Measurements from ENCODE around the gene ZBTB16.
A peak's percentile ranks its signal among the peaks of the same experiment; 100 is the strongest.

Gene ZBTB16

DNA sequence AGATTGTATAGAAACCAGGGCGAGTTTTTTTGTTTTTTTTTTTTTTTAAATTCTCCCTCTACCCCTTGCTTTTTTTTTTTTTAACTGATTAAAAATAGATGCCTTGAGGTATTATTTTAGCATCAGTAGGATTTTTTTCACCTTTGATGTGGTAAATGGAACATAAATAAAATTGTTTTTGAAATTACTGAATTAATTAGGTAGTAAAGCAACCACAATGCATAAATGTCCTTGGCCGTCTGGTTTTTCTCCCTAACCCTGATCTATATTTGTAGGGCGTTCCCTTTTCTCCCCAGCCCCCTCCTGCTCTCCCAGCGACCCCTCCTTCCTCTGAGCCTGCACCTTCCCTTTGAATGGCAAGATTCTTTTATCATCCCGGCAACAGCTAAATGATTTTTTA is 107.8 kb downstream of the ZBTB16 start:
- DNase-seq (ENCODE audit: low spot score), result no peak

DNA sequence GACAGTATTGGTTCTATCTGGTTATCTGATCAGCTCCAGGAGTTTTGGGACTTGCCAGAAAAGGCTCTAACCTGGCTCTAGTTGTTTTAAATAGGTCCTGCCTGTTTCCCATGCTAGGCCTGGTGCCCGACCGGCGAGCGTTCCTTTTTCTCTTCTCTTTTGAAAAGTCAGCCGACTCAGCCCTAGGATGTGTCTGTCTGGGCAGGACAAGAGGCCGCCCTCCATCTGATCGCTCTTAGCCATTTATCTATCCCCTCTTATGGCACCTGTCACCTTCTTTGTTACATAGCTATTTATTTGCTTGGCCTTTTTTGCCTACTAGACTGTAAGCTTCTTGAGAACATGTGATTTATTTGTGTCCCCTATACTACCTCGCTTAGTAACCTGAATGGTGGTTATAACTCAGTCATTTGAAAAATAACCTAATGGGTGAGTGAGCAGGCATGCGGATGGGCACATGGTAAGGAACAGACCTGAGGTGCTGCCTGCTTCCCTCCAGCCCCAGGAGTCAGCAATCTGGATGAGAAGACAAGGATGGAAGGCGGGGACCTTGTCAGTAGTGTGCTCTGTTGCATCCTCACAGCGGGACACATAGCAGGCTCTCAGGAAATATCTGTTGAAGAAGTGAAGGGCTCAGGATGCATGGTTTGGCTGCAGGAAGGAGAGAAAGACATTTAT is 108.4 kb downstream of the ZBTB16 start:
- DNase-seq (ENCODE audit: low spot score), result no peak

DNA sequence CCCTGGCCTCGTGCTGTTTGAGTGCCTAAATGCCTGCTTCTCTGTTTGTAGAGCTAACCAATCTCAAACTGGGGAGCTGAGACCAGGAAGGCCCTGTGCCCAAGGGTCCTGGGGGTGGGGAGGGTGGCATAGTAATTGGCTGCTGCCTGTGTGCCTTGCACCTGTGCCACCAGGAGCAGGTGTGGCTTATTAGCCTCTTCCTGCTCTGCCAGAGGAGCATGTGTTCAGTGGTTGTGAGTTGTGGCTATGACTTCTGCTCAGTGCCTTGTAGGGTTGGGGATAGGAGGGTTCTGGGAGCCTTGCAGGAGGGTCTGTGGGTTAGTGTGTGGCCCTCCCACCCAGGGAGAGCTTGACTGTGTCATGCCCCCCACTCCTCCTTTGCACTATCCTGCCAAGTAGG is 109.2 kb downstream of the ZBTB16 start:
- no peak for DNase-seq (ENCODE audit: low spot score)

DNA sequence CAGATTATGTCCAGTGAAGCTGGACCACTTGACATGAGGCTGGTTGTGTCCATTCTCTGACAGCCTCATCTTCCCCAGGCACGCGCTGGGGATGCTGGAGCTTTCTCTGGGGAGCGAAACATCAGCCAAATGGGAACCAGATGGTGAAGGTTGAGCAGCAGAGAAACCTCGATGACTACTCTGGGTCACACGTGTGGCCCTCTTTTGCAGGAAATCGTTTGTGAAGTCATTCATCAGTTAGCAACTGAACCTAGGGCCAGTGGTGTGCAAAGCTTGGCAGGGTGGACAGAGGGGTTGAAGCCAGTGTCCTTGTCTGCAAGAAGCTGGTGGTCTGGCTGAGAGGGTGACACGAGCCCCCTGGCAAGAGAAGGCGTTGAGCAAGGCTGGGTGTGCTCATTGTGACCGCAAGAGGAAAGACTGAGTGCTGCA is 109.8 kb downstream of the ZBTB16 start:
- DNase-seq (ENCODE audit: low spot score), result peak; percentile 81

DNA sequence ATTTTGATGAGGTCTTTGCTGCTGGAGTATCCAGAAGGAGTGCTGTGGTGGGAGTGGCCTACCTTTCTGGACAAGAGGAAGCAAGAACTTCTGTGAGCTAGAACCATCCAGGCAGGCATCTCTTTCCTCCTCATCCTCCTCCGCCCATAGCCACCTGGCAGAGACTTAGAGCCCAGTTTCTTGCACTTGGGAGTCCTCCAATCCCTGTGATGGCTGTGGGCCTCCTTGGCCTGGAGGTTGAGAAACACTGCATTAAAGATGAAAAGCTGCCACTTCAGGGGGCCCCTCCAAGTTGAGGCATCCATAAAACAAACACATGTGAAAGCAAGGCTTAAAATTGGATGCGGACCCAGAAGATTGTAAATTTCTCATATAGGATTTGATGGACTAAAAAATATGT is 110.3 kb downstream of the ZBTB16 start:
- no peak for DNase-seq (ENCODE audit: low spot score)

DNA sequence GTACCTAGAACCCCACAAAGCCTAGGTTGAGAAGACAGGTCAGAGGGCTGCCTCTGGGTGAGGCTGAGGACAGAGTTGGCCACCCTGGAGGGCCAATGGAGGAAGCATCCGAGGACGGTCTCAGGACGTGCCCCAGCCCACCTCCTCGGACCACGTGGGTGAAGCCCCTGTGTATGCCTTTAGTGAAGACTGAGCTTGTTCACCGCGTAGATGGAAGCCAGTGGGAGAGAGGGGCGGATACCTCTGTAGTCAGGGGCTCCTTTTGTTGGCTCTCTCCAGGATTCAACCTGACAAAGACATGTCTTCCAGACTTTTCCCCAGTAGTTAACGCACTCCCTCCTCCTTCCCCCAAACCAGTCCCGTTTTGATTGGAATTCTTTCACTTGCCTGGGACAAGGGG is 110.7 kb downstream of the ZBTB16 start:
- no peak for DNase-seq (ENCODE audit: low spot score)

DNA sequence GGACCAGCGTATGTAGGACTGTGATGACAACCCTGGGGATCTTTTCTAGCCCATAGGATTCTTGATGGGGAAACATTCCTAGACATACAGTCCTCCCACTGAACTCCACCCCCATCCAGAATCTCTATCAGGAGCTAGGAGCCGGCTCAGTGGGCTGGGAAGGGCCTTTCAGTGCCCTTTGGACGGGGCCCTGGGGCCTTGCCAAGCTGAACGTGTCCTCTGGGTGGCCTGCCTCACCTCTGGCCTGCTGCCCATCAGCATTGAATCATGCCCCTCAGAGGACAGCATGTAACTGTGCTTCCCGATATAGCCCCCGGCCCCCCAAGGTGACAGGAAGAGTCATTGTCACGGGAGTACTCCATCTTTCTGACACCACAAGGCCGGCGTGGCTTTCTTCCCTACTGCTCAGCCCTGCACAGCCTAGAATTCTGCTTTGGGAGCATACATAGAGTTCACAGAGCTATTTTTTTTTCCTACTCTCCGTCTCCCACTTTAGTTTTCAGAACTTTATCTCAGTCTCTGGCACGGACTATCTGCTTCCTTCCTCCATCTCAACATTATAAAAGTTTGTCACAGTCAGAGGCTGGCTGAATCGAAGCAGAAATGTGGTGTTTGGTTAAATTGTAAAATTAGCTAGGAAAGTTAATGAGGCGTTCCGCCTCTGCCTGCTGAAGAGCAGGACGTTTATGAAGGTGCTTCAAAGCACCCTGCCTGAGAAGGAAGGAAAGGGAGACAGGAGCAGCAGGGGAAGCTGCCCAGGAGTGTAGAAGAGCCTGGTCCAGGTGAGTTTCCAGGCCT is 111.9 kb downstream of the ZBTB16 start:
- no peak for DNase-seq (ENCODE audit: low spot score)

DNA sequence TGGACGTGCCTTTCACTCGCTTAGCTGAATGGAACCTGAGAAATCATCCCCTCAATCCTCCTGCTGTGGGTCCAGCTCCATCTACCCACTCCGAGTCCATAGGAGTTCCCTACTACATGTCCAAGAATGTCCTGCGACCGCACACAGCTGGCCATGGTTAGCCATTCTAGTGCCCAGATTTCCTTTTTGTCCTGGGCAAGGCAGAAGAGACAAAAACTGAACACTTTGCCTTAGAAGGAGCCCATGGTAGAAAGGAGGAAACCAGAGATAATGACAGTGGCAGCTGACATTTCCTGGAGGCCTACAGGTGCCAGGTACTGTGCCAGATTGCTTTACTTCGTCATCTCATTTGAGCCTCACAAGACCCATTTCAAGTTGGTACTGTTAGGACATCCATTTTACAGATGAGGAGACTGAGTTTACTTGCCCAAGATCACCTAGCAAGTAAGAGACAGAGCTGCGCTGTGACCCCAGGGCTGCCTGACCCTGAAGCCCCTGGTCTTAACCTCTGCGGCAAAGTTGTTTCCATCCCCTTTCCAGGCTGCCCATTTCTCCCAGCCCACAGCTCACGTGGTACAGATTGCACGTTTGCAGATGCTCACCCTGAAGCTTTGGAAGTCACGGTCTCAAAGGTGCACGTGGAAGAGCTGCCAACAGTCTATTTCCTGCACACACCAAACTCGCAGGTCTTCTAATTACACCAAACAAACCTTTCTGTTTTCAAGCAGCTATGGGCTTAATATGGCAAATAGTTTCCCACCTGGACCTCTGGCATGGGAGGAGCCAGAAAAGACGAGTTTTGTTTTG is 112.7 kb downstream of the ZBTB16 start:
- no peak for DNase-seq (ENCODE audit: low spot score)

DNA sequence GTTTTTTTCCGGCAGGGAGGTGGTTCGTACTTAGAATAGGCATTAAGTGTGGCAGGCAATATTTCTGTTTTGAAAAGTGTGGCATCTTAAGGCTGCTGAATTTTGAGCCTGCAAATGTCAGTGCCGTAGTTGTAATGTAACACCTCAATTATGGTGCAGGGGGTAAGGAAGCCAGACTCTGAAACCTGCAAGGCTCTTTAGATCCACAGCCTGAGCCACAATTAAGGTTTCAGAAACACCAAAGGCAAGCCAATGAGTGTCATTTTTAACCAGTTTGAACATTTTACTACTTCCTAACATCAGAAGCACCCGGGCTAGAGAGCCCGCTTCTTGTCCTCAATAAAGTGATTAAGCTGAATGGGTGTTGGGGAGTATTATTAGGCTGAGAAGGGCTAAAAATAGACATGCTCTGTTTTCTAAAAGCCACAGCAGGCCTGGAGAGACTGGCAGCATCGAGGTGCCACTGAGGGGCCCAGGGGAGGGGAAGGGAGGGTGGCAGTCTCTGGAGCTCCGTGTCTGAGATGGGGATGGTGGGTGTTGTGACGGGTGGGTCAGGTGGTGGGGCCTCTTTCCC is 113.4 kb downstream of the ZBTB16 start:
- DNase-seq (ENCODE audit: low spot score), result no peak

DNA sequence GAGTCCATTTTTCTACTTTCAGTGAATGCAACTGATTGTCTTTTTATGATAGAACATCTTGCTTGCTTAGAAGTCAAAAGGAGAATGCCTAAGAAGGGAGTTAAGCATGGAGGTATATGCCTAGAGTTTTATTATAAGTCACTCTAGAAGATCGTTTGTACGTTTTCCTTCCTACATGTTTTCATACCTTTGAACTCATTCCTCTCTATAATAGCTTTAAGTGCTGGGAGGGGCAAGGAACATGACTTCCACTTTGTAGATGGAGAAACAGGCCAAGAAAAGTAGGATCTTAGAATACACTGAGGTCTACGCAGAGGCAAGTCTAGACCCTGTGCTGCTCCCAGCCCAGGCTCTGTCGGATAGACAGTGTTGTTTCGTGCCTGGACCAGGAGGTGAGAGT is 114.3 kb downstream of the ZBTB16 start:
- no peak for DNase-seq (ENCODE audit: low spot score)

DNA sequence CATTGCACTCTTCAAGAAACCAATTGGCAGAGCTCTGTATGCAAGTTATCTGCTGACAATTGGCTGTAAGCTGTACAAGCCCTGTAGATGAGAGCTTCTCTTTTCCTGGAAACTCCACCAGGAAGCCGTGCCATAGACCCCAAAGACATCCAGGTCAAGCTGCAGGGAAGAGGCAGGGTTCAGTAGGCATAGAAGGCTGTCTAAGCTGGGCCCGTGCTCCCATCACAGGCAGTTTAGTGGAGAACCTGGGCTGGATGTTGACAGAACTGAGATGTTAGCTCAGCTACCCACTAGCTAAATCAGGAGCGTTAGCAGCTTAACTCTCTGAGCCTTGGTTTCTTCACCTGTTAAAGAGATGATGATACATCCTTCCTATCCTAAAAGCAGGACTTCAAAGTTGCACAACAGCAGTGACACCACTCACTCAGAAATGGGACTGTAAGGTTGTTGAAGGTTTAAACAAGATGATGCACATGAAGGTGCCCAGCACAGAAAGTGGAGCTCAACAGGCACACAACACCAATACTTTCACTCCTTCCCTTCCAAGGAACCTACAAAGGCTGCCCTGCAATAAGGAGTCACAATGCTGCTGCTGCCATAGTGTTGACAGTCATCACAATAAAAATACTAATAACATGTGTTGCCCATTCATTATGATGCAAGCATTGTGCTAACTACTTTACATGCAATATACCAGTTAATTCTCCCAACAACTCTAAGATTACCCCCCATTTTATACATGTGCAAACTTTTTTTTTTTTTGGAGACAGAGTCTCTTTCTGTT is 115.4 kb downstream of the ZBTB16 start:
- DNase-seq (ENCODE audit: low spot score), result no peak

DNA sequence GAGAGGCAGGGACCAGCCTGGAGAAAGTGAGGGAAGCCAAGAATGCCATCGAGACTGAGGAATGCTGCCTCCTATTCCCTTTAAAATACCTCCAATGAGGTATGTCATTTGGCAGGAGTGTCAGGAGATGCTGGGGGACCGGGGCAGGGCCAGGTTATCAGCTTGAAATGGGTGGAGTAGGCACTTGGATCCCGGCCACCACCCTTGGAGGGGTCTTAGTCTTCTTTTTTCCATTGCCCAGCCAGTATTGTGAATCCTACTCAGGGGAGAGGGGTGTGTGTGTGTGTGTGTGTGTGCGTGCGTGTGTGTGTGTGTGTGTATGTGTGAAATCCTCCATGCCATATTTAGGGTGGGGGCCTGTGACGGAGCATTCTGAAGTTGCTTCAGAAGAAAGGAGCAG is 116.2 kb downstream of the ZBTB16 start:
- DNase-seq (ENCODE audit: low spot score), result no peak

DNA sequence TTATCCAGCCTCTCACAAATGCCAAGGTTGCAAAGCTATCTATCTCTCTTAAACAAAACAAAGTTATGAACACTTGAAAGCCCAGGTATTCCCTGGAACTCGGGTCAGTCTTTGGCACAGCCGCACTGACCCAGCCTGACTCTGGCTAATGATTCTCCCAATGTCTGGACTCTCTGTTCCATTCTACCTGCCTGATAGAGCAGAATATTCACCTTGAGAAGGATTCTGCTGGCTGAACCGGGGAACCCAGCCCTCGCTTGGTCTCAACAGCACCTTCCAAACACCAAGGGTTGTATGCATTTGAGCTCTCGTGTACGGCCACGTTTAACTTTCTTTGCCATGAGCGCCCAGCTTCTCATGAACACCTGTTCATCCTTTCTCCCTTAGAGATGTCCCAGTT is 116.8 kb downstream of the ZBTB16 start:
- no peak for DNase-seq (ENCODE audit: low spot score)

DNA sequence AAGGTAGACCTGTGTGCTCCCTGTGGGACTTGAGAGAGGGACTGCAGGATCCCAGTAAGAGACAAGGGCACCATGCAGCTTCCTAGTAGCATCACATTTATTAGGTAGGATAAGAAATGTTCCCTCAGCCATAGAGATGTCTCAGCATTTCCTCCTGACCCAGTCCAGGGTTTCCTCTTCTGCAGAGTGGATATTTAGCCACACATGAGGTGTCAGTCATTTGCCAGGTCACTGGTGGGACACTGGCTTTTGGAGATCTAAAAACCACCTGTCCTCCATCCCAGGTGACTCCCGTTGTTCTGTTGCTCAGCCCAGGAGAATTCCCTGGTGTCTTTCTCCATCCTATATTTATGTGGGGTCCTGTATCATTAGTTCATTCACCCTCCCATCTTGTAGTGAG is 119.1 kb downstream of the ZBTB16 start:
- DNase-seq (ENCODE audit: low spot score), result no peak

DNA sequence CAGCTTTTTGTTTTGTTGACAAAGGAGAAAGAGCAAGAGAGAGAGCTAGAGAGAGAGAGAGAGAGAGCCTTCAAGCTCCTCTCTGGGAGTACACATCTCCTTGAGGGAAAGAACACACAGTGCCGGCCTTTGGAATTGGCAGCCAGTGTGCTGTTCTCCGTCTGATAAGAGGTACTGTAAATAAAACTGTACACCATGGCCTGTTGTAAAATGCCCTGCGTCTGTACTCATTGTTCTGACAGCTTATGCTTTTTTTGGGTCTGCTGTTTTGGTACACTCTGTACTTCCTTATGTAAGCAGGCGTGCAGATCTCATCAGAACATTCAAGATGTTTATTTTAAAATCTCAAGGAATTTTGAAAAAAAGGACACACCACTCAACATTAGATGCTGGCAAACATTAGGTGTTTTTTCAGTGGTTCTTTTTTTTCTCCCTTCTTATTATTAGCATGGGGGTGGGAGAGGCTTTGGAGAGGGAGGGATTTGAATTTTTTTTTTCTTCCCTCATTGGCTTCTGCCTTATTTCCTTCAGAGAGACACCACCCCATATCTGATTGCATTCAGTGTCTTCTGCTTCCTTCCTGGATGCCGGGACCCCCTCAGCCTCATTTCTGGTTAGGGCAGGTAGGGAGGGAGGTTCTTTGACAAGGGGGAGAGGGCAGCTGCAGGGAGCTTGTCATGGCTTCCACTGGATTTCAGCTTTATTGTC is 119.9 kb downstream of the ZBTB16 start:
- no peak for DNase-seq (ENCODE audit: low spot score)

DNA sequence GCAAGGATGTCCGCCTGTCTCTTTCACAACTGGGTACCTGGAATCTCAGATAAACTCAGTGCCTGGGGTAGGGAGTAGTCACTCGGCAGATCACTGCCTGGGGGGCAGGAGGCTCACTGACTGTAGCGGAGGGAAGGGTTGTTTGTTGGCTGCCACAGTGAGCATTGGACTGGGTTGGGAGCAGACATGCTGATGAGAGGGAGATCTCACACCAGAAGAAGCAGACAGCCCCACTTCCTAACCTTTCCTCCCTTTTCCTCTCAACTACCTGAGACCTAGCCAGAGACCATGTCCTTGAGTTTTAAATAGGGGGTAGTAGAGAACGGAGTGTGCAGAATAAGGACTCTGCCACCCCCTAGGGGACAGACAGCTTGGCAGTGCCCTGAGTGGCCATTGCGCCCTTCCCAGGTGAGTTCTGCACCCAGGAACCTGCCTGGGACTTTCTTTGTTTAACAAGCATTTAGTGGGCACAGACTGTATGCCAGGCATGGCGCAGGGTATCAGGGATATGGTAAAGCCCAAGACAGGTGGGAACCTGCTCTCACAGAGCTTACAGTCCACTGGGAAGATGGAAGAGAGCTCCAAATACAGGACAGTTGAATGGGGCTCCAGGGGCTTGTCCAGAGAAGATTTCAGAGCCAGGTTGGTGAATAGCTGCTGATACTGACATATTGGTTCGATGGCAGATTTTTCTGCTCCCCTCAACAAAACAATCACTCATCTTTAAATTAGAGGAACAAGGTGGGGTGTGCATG is 121.0 kb downstream of the ZBTB16 start:
- peak; percentile 18 for DNase-seq (ENCODE audit: low spot score)

DNA sequence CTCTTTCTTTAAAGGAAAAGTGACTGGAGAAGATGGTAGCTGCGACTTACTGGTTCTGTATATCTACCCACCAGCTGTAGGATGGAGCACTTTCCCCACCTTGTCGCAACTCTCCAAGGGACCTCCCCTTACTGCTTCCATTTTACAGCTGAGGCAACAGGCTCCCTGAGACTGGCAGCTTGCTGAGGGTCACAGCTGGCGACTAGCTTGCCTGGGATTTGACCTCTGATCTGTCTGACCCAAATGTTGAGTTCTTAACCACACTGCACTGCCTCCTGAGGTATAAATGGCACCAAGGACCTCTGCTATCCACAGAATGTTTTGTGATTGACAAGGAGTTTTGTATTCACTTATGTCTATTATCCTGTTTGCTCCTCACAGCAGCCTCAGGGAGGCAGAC is 121.7 kb downstream of the ZBTB16 start:
- no peak for DNase-seq (ENCODE audit: low spot score)

DNA sequence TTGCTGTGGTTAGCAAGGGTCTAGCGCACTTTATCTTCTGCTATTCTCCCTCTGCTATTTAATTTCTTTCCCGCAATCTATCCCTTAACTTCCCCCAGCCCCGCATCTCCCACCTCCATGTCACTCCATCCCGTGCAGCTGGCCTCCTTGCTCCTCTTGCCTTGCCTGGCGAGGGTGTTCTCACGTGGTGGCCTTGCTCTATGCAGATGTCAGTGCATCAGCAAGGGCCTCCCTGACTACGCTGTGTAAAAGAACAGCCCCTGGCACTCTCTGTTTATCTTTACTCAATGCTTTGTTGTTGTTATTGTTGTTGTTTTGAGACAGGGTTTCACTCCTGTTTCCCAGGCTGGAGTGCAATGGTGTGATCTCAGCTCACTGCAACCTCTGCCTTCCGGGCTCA is 122.2 kb downstream of the ZBTB16 start:
- DNase-seq (ENCODE audit: low spot score), result no peak

DNA sequence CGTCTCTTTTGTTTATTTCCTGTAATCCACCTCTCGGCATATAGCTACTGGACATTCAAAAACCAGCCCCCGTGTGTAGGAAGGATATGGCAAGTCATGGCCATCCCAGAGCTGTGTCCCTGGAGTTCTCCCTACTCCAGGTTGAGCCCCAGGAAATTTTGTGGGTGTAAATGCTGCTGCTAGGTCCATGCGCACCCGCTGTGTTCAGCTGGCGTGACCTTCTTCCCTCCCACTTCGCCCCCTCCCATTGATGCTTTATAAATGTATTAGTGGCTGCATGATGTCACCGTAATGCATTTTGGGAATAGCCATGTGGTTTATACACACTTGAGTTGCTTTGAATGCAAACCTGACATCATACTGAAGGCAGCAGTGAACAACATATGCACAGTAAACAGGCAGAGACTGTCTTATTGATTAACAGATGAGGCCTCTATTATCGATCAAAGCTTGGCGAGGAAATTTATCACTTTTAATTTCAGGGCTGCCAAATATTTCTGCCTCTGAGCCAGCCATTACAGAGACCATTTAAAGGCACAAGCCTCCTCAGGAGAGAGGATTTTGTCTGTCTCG is 123.0 kb downstream of the ZBTB16 start:
- no peak for DNase-seq (ENCODE audit: low spot score)

DNA sequence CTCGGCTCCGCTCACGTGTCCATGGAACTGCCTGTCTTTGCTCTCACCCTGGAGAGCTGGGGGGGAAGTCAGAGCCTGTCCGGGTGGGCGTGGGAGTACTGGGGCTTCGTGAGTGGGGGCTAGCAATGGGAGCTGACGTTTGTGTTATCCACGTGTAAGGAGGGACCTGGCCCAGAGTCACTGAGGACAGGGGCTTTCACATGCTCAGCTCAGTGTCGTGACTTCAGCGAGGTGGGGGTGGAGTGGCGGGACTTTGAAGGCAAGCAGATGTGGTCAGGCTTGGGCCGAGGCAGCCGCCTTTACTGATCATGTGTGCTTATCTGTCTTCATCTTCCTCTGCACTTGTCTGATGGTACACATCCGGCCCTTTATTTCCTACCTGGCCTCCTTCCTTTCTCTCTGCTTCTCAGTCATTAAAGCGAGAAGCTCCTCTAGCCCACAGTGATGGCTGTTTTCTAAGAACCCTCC is 123.6 kb downstream of the ZBTB16 start:
- no peak for DNase-seq (ENCODE audit: low spot score)
